CD4-positive, alpha-beta T cell treated with Interleukin-17A for 4 hours (primary cell): ENCODE results near the gene TPRG1L.

Experiments used
- DNase-seq: peaks from one replicate; pipeline ENCODE4 v3.0.0-alpha.2; 2020; ENCODE audit warnings: mixed read lengths

Gene TPRG1L

DNA sequence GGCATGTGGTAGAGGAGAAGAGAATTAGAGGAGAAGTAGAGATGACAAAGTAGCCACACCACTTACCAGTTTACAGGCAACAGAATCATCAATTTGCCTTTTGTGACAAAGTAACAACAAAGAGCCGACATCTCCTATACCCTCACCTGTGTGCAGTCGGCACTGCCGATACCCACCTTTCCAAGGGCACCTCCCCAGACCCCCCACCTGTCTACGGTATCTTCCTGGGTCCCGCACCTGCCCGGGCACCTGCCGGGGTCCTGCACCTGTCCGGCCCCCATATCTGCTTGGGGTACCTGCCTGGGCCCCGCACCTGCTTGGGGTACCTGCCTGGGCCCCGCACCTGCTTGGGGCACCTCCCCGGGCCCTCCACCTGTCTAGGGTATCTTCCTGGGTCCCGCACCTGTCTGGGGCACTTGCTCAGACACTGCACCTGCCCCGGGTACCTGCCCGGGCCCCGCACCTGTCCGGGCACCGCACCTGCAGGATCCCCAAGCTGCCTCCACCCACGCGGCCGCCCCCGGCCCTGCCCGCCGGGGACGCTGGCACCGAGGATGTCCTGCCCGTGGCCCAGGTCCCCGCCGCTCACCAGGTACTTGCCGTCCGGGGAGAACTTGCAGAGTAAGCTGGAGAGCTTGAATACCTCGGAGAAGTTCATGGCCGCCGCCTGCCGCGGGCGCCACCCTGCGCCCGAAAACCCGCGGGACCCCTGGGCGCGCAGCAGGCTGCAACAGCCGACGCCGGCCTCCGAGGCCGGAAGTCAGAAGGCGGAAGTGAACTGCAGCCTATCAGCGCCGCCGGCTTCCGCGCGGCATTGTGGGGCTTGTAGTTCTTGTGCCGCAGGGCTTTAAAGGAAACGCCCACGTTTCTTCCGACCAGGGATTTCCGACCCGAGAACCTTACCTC lies 24.8 kb downstream of the TPRG1L start, which contains the start of gene WRAP73:
Gene WRAP73, minus strand, starts transcription at position 762 of the 906 bp plus-strand sequence. Its CDS starts 104 bp downstream, at position 658.
- peak; percentile 91 for DNase-seq

DNA sequence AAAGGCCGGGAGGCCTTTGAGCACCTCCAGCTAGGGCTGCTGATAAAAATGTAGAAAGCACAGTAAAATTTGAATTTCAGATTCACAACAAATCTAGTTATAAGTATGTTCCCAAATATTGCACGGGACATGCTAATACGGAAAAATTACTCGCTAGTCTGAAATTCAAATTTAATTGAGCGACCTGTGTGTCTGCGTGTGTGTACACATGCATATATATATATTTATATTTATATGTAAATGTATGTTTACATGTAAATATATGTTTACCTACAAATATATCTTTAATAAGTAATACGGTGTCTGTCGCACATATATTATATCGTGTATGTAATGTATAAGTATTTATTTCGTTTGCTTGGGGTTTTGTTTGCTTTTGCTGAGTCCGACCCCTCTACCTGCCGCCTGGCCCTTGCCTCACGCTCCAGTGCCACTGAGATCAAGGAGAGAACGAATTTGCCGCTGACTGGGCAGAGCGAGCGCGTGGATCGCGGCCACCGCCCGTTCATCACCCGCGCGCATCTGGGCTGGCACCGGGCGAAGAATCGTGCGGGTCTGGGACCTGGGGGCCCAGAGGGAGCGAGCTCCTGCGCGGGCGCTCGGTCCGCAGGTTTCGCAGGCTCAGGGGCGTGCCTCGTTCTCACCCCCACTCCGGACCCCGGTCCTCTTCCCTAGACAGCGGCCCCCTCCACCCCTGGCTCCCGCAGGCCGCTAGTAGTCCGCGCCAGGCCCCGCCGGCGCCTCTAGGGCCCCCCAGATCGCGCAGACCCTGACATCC lies 25.6 kb downstream of the TPRG1L start:
- no peak for DNase-seq

DNA sequence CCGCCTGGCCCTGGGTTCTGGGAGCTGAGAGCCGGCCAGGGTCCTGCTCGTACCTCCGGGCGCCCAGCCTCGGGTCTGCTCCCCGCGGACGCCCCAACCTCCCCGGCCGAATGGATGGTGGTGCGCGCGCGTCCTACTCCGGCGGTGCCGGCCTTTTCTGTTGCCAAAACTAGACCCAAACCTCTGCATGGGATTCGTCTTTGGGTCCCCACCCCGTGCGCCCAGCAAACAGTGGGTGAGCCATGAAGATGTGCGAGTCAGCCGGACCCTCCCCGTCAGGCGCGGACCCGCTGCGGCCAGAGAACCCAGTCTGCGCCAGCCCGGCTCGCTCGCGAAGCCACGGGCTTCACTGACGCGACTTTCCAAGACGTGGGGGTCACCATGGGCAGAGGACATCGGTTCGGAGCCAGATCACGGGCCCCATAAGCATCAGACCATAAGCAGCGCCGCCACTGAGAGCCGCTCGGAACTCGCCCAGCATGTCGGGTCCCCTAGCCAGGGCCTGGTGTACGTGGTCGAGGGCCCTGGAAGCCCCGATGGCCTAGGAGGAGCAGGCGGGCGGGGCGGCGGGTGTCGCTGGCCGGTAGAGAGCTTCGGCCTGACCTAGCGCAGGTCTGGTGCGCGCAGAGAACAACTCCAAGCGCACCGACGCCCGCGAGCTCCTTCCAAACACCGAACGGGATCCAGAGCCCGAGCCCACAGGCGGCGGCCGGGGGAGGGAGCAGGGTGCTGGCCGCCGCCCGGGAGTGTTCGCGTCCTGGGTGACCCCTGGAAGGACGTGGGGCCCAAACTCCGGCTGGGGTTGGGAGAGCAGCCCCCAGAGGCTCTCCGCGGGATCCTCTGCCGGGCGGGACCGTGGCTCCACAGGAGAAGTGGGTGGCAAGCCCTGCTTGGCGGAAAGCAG lies 26.5 kb downstream of the TPRG1L start:
- no peak for DNase-seq

DNA sequence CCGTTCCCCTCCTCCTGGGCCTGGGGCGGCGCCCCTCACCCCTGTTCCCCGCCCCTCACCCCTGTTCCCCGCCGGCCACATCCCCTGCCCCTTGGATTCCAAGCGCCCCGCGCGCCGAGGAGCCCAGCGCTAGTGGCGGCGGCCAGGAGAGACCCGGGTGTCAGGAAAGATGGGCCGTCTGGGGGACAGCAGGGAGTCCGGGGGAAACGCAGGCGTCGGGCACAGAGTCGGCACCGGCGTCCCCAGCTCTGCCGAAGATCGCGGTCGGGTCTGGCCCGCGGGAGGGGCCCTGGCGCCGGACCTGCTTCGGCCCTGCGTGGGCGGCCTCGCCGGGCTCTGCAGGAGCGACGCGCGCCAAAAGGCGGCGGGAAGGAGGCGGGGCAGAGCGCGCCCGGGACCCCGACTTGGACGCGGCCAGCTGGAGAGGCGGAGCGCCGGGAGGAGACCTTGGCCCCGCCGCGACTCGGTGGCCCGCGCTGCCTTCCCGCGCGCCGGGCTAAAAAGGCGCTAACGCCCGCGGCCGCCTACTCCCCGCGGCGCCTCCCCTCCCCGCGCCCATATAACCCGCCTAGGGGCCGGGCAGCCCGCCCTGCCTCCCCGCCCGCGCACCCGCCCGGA lies 27.2 kb downstream of the TPRG1L start, which contains the start of gene TP73:
Gene TP73, plus strand, starts transcription at position 587 of the 618 bp plus-strand sequence. CDS start 29,850 bp downstream, outside the sequence.
- DNase-seq = no peak

DNA sequence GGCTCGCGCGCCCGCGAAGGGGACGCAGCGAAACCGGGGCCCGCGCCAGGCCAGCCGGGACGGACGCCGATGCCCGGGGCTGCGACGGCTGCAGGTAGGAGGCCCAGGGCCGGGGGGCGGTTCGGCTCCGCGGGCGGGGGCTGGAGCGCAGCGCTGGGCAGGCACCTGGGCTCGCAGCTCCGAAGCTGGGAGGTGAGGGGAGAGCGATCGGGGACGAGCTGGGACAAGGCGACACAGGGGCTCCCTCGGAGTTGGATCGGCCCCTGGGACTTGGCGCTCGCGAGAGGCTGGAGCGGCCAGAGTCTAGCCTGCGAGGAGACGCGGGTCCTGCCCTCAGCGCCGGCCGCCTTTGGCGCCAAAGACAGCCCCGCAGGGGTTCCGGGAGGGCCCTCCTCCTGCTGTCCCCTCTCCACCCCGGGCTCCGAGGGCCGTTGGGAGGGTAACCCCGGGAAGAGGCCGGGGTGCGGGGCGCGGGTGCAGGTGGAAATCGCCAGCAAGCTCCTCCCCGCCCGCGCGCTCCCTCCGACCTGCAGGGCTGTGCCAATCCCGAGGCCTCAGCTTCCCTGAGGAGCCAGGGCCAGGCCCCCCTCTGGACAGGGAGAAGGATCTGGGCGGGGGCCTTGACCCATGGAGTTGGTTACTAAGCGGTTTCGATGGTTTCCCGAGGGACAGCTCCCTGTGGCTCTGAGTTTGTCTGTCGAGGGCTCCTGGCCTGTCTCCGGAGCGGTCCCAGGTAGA lies 27.9 kb downstream of the TPRG1L start:
- DNase-seq = no peak

DNA sequence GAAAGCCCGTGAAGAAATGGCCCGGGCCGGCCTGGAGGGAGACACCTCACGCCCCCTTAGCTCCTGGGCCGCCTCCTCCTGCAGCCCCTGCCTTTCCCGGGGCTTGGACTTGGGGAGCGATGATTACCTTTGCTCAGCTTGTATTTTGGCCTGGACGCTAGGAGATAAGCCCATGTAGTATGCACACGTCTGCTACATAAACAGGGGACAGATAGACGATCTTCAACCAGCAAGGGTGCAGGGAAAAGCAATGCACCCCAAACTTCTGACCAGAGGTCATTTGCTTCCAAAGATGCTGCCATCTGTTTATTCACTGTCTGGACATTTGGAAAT lies 28.4 kb downstream of the TPRG1L start:
- no peak for DNase-seq

DNA sequence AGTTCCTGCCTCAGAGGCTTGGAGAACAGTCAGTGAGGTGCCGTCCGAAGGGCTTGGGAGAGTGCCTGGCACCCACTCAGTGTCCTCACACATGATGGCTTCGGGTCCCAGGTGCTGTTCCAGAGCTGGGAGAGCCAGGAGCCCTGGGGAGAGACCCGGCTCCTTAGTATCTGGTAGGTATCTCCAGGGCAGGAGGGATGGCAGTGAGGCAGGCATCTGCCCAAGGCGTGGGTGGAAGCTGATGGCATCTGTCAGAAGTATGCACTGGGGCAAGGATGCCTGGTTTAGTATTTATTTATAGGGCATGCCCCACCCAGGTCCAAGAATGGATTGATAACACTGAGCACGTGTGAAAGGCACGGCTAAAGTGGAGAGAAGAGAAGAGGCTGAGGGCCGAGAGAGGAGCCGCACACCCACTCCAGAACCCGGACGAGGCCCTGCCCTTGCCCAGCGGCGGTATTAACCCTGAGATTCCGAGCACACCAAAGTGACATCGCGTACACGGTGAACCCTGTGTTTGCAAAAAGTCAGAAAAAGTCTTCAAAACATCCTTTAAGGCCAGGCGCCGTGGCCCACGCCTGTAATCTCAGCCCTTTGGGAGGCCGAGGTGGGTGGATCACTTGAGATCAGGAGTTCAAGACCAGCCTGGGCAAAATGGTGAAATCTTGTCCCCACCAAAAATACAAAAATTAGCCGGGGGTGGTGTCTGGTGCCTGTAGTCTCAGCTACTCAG lies 29.9 kb downstream of the TPRG1L start:
- no peak for DNase-seq

DNA sequence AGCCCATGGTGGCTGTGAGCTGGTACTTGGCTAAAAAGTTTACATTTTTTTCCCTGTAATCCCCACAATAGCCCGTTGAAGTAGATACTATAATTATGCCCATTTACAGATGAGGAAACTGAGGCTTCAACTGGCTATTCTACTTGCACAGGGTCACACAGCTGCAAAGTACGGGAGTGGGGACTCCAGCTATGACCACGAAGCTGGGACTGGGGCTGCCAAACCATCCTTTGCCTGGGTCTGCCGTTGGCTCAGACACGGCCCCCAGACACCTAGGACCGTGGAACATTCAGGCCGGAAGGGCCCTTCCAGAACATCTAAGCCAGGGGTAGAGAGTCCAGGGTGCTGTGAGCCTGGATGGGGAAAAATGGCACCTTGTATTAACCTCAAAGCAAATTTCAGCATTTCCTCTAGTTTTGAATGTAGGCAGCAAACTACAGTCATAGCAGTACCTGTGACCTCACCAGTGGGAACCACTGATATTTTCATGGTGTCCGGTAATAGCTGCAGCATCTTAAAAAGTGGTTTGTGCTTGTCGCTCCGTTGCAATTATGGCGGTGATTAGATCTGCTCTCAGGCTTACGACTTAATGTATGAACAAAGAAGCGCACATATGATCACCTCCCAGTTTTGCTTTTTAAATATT lies 31.8 kb downstream of the TPRG1L start:
- no peak for DNase-seq

DNA sequence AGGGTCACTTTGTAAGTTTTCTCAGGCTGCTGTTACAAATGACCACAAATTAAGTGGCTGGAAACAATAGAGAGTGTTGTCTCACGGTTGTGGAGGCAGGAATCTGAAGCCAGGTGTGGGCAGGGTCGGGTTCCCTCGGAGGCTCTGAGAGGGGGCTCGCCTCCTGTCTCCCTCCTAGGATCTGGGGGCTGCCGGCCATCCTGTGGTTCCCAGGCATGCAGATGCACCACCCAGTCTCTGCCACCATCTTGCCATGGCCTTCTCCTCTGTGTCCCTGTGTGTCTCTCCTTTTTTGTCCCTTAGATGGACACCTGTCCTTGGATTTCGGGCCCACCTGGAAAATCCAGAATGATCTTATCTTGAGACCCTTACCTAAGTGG lies 32.3 kb downstream of the TPRG1L start:
- DNase-seq = no peak

DNA sequence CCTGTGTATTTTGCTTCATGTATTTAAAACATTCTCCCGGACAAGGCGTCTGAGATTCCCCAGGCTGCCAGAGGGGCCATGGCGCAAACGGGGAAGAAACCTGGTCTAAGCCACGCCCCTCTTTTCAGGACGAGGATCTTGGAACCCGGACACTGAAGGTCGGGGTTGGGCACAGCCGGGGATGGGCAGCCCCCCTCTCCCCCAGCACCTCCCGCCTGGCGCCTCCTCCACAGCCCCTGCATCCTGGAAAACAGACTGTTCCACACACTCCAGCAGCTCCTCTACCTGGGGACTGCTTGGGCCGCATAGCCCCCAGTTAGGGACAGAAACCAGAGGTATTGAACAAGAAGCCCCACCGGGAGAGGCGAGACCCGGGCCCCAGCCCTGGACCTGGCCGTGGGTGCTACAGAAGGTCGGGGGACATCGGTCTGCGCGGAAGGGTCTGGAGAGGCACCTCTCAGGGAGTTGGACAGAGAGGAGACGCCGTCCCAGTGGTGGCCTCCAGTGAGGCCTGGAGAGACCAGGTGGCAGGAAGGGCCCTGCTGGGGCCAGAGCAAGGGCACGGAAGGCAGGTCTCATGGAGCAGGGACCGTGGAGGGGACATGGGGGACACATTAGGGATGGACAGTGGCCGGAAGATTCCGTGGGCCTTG lies 32.9 kb downstream of the TPRG1L start:
- DNase-seq = no peak

DNA sequence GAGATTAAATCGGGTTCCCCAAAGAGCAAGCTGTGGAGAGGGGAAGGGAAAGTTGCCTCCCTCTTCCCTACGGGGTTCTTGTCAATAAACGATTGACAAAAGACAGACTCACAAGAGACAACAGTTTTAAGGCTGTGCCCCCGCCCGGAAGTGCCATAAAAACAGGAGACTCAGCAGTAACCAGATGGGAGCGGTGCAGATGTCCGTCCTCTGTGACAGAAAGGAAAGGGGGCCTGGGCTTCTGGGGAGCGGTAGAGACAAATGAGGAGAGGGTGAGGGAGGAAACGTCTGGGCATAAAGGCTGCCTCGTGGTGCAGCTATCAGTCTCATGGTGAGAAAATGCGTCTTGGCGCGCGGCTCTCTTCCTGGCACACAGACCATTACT lies 33.4 kb downstream of the TPRG1L start:
- no peak for DNase-seq

DNA sequence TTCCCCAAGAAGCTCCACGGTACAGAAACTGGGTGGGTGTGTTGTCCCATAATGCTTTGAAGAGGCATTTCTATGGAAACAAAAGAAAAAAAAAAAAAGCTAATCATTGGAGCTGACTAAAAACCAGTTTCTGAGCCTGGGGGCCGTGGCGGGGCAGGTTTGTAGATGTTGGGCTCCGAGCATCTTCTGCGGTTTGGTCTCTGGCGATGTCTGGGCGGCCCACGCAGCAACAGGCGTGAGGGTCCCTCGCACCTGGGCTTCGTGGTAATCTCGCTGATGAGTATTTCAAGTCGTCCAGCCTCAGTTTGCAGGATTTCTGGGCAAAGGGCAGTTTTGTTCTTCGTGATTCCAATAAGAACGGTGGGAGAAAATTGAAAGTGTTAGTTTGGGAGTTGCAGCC lies 34.3 kb downstream of the TPRG1L start:
- no peak for DNase-seq

DNA sequence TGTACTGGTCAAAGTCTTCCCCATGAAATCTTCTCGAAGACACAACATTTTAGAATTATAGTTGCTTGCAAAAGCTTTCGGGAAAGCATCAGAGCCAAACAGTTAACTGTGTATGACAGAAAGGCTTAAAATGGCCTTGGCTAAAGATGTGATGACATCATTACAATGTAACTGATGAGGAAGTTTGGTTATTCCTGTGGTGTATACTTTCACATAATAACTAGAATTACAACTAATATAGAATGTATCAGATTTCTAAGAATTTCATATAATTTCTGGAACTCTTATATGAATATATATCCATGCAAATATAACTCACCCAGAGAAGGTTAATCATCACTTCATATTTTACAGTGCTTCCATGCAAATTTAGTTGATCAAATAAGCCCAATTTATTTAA lies 35.9 kb downstream of the TPRG1L start:
- no peak for DNase-seq

DNA sequence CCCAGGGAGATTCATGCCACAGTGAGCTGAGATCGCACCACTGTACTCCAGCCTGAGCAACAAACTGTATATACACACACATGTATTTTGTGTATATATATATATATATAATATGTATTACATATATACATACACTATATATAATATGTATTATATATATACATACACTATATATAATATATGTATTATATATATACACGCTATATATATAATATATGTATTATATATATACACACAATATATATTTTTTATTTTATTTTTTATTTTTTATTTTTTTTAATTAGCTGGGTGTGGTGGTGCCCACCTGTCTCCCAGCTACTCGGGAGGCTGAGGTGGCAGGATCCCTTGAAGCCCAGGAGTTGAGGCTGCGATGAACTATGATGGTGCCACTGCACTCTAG lies 36.8 kb downstream of the TPRG1L start:
- no peak for DNase-seq

DNA sequence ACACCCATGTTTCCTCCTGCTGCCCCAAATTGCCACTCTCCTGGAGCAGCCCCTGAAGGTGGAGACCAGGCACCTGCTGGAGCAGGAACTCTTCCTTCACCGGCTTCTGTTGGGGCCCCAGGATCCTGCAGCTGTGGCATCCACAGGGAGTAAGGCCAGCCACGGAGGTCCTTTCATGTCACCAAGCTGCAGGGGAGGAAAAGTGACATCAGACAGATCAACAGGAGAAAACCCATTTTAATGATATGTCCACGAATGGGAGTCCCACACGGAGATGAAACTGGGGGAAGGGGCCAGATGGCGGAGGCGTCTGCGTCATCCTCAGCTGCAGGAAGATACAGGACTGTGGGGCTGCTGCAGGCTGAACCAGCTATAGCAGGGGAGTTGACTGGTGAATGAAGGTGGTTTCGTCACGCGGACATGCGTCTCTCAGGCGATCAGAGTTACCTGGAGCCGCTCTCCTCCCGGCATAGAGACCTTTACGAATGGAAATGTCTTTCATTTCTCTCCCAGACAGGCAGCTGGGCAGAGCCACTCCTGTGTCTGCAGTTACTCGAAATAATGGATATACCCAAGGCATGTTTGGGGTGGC lies 37.4 kb downstream of the TPRG1L start:
- no peak for DNase-seq

DNA sequence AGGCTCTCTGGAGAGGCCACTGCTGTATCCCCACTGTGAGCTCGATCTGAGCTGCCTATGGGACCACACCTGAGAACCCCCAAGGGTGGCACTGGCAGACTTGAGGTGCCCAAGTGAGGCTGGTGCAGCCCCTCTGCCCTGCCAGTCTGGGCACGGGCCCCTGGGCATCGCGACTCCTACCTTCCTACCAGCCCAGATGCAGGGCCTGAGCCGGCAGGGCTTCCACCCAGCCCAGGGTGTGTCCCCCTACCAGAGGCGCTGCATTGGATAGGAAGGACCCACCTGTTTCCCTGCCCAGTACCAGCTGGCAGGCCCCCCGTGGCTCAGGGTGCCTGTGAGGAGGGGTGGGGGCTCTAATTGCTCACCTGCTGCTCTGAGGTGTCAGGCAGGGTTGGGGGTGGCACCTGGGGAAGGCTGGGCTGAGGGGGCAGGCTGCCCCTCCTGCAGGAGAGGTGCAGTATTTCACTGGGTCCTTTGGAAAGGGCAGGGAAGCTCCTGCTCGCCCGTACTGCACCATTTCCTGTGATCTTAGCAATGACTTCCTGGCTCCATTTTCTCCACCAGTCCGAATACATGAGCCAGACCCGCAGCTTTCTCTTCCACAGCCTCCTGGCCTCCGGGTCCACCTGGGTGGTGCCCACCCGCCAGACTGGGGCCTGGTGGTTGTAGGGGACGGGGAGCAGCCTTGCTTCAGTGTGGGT lies 39.3 kb downstream of the TPRG1L start:
- no peak for DNase-seq

DNA sequence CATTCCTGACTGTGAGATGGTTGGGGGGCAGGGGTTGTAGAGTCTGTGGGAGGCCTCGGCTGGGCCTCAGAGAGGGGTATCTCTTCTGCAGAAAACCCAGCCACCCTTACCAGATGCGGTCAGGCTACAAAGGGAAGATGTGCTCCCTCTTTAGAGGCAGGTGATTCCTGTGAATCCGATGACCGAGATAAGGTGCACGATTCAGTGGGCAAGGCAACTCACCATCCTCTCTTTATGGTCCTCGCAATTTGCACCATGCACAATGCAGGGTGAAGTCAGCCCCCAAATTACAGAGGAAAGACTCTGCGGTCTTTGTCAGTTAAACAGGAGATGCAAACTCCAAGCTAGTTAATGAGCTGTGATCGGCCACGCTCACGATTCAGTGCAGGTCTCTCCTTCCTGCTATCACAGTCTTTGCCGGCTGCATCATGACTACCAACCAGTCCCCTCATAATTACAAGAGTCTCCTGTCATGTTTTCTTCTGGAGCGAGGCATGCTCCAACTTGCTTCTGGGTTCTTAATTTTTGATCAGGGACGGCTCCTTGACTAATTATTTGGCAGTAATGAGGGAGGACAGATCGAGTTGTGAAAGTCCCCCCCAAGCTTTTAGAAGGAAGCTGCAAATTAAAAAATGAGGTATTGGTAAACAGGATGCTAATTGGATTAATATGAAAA lies 40.0 kb downstream of the TPRG1L start:
- DNase-seq = no peak

DNA sequence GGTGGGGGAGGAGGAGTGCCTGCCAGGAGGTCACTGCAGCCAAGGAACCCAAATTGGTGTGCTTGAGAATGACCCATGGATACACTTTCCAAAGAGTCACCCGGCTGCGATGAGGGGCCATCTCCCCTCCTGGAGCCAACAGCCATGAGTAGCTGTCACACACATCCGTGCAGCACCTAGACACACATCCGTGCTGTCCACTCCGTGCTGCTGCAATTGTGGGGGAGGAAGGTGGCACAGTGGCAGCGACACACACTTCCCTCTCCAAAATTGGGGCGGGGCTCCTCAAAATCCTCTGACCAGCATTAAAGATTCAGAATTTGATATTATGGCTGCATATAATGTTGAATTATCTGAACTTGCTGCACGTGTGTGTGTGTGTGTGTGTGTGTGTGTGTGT lies 43.3 kb downstream of the TPRG1L start:
- no peak for DNase-seq
